HG03097 (cell line): ENCODE measurements around the gene SPINT1.
A peak's percentile ranks its signal among the peaks of the same experiment; 100 is the strongest.

Experiments
- ATAC-seq: cut with Tn5 transposase; IDR thresholded peaks from one replicate; pipeline ENCODE4 v1.9.1; 2021; ENCODE audit not compliant: unreplicated experiment, low FRiP score

The SPINT1 gene

DNA sequence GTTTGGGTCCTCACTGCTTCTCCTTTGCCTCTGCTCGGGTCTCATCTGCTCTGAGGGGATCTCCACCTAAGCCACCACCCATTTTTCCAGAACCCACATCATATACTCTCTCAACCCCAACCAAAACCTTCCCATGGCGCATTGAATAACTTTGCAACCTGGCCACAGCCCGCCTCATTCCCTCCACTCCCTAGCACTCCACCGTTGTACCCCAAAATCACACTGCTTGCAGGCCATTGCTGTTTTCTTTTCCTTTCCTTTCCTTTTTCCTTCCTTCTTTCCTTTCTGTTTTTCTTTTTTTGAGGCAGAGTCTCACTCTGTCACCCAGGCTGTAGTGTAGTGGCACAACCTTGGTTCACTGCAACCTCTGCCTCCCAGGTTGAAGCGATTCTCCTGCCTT, 47.3 kb downstream of the SPINT1 start:
- no peak for ATAC-seq

DNA sequence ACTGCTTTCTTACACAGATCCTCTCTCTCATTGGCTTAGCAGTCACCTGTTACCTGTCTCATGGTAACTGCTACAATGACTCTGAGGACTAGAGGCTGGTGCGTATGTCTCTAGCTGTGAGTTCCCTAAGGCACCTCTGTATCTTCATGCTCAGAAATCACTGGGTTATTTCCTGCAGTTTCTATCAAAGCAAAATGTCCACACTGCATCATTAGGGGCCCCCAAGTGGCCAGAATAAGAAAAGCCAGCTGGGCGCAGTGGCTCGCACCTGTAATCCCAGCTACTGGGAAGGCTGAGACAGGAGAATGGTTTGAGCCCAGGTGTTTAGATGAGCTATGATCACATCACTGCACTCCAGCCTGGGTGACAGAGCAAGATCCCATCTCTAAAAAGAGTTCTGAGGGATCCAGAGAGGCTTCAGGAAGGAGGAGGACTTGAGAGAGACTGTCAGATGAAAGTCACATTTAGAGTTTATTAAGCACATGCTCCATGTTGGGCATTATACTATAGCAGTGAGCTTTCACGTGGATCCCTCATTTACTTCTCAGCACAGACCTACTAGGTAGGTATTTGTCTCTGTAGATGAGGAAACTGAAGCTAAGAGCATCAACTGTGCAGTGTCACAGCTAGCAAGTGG, 48.1 kb downstream of the SPINT1 start:
- no peak for ATAC-seq

DNA sequence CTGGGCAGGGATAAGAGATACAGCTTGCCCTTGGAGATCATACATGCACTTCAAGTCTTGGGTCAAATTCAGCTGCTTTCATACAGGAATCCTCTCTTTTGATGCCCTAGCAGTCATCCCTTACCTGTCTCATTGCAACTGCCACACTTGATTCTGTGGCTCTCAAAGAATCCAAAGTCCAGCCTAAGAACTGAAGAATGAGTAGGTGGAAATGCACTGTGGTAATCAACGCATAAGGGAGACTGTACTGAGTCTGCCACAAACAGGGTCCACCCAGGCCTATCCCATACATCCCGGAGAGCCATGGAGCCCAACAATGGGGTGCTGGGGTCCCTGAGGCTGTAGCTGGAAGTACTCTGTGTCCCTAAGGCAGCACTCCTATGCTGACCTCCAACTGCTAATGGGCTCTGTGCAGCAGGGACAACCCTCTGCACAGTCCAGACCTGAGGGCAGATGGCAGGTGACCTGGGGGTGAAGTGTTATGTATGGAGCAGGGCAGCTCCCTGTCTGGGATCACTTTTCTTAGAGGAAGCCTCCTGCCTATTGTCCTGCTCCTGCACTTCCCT, 48.7 kb downstream of the SPINT1 start:
- no peak for ATAC-seq

DNA sequence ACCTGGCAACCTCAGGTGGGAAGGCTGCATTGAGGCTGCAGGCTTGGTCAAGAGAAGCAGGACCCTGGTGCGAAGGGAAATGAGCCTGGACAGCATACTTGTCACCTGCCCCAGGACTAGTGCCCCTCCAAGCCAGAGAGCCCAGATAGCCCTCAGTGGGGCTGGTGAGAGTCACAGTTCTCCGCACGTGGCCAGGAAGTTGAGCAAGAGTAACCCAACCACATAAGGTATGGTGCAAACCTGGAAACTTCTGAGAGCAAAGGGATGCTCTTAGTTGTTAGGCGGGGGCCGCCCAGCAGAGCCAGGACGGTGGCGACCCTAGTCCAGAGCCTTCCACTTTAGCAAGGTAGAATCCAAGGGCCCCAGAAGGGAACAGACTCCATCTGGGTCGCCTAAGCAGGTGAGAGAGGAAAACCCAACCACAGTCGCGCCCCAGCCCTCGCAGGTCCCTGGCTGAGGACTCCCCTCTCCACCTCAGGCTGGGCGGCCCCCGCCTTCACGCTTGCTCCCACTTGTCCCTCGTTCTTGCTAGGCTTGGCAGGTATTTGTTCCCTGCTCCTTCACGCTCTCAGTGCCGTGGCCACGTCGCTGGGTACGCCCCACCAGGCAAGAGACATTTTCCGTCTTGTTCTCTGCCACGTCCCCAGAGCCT, 49.3 kb downstream of the SPINT1 start:
- ATAC-seq: no peak

DNA sequence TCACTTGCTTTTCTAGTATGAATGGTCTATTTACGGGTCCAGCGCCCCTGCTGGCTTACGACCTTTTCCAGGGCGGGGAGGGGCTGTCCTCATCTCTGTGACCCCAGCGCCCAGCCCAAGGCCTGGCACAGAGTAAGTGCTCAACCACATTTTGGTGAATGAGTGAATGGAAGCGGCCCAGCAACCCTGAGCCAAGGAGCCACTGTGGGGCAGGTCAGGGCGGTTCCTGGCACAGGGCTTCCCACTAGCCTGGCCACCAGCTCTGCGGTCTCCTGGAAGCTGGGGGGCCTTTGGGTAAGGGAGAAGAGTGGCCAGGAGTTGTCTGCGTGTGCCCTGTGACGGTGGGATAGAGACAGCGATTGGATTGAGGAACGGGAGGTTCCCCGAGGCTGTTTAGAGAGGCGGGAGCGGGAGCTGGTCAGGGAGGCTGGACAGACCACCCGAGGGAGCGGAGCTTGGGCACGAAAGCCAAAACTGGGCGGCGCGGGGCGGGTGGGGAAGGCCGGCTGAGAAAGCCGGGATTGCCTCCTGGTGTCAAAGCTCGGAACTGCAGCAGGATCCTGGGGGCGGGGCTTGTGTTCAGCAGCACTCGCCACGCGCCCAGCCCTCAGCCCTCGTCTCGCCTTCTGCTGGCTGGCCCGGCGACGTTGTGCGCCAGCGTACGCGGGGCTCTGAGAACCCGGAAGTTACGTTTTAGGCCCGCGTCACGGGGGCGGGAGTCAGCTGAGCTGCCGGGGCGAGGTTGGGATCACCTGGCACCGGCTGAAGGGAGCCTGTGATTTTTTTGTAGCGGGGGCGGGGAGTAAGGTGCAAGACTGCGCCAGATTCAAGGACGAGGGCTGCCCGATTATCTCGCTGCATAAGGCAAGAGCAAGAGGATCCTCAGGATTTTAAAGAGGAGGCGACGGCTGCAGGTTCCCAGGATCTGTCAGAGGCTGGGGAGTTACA, 50.2 kb downstream of the SPINT1 start, which contains the start of gene VPS18:
TSS of gene VPS18 (plus strand) at position 718 of the 948 bp plus-strand sequence. CDS start 319 bp downstream, outside the sequence.
- ATAC-seq: peak; percentile 88

DNA sequence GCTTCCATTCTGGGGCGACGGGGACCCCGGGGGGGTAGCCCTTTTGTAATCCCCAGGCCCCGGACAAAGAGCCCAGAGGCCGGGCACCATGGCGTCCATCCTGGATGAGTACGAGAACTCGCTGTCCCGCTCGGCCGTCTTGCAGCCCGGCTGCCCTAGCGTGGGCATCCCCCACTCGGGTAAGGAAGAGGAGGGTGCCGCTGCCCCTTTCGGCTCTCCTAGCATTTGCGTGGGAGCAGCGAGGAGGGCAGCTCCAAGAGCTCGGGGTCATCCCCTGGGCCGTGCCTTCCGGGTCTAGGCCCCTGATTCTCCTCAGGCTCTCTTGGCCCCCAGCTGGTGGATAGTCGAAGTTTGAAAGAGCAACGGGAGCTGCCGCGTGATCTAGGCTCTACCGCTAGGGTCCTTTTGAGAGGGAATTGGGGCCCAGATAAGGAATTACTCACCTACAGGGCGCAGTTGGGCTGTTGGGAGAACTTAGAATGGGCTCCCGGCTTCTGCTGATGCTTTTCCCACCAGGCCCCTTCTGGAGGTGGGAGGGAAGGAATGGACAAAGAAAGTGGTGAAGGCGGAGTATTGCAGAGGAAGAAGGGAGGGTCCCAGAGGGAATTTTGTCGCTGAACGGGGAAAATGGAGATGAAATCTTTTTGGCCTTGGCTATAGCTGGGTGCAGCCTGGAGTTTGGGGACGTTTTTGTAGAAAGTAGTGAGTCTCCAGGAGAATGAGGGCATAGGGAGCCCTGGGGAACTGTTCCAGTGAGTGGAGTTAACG, 51.0 kb downstream of the SPINT1 start:
- peak; percentile 20 for ATAC-seq

DNA sequence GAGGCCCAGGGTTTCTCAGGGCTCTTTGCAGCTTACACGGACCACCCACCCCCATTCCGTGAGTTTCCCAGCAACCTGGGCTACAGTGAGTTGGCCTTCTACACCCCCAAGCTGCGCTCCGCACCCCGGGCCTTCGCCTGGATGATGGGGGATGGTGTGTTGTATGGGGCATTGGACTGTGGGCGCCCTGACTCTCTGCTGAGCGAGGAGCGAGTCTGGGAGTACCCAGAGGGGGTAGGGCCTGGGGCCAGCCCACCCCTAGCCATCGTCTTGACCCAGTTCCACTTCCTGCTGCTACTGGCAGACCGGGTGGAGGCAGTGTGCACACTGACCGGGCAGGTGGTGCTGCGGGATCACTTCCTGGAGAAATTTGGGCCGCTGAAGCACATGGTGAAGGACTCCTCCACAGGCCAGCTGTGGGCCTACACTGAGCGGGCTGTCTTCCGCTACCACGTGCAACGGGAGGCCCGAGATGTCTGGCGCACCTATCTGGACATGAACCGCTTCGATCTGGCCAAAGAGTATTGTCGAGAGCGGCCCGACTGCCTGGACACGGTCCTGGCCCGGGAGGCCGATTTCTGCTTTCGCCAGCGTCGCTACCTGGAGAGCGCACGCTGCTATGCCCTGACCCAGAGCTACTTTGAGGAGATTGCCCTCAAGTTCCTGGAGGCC, 55.8 kb downstream of the SPINT1 start:
- ATAC-seq: no peak

DNA sequence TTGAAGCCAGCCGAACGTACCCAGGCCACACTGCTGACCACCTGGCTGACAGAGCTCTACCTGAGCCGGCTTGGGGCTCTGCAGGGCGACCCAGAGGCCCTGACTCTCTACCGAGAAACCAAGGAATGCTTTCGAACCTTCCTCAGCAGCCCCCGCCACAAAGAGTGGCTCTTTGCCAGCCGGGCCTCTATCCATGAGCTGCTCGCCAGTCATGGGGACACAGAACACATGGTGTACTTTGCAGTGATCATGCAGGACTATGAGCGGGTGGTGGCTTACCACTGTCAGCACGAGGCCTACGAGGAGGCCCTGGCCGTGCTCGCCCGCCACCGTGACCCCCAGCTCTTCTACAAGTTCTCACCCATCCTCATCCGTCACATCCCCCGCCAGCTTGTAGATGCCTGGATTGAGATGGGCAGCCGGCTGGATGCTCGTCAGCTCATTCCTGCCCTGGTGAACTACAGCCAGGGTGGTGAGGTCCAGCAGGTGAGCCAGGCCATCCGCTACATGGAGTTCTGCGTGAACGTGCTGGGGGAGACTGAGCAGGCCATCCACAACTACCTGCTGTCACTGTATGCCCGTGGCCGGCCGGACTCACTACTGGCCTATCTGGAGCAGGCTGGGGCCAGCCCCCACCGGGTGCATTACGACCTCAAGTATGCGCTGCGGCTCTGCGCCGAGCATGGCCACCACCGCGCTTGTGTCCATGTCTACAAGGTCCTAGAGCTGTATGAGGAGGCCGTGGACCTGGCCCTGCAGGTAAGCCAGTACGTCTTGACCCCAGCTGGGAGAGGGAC, 56.6 kb downstream of the SPINT1 start:
- ATAC-seq: no peak

DNA sequence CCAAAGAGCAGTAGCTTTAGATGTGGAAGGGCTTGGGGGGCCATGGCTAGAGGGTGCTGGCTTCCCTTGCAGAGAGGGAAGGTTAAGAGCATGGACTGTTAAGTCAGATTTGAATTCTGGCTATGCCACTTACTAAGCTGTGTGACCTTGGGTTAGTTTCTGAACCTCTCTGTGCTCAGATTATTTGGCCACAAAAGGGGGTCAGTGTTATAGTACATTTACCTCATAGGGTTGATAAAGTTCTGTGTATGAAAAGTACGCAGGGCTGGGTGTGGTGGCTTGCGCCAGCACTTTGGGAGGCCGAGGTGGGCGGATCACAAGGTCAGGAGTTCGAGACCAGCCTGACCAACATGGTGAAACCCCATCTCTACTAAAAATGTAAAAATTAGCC, 57.2 kb downstream of the SPINT1 start:
- no peak for ATAC-seq

DNA sequence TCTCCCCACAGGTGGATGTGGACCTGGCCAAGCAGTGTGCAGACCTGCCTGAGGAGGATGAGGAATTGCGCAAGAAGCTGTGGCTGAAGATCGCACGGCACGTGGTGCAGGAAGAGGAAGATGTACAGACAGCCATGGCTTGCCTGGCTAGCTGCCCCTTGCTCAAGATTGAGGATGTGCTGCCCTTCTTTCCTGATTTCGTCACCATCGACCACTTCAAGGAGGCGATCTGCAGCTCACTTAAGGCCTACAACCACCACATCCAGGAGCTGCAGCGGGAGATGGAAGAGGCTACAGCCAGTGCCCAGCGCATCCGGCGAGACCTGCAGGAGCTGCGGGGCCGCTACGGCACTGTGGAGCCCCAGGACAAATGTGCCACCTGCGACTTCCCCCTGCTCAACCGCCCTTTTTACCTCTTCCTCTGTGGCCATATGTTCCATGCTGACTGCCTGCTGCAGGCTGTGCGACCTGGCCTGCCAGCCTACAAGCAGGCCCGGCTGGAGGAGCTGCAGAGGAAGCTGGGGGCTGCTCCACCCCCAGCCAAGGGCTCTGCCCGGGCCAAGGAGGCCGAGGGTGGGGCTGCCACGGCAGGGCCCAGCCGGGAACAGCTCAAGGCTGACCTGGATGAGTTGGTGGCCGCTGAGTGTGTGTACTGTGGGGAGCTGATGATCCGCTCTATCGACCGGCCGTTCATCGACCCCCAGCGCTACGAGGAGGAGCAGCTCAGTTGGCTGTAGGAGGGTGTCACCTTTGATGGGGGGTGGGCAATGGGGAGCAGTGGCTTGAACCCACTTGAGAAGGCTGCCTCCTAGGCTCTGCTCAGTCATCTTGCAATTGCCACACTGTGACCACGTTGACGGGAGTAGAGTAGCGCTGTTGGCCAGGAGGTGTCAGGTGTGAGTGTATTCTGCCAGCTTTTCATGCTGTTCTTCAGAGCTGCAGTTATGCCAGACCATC, 59.0 kb downstream of the SPINT1 start:
- no peak for ATAC-seq

DNA sequence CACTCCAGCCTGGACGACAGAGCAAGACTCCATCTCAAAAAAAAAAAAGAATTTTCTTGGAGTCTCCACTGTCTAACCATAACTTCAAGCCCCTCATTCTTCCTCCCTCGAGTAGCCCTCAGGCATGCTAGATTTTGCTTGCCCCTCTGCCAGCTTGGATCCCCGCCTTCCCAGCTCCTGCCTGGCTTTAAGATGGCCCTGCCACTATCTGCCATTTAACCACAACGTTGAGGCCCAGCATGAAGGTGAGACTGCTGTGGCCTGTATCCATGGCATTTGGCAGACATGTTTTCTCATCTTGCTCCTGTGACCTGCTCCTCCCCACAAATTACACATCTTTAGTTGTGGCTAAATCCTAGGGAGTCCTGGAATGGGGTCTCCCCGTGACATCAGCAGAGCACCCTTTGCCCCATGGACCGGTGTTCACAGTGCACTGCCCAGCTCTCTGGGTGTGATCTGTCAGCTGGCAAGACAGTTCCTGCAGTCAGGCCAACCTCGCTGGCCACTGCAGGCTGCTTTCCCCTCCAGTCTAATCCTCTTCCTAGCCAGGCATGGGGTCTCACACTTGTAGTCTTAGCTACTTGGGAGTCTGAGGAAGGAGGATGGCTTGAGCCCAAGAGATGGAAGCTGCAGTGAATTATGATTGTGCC, 60.8 kb downstream of the SPINT1 start:
- no peak for ATAC-seq

DNA sequence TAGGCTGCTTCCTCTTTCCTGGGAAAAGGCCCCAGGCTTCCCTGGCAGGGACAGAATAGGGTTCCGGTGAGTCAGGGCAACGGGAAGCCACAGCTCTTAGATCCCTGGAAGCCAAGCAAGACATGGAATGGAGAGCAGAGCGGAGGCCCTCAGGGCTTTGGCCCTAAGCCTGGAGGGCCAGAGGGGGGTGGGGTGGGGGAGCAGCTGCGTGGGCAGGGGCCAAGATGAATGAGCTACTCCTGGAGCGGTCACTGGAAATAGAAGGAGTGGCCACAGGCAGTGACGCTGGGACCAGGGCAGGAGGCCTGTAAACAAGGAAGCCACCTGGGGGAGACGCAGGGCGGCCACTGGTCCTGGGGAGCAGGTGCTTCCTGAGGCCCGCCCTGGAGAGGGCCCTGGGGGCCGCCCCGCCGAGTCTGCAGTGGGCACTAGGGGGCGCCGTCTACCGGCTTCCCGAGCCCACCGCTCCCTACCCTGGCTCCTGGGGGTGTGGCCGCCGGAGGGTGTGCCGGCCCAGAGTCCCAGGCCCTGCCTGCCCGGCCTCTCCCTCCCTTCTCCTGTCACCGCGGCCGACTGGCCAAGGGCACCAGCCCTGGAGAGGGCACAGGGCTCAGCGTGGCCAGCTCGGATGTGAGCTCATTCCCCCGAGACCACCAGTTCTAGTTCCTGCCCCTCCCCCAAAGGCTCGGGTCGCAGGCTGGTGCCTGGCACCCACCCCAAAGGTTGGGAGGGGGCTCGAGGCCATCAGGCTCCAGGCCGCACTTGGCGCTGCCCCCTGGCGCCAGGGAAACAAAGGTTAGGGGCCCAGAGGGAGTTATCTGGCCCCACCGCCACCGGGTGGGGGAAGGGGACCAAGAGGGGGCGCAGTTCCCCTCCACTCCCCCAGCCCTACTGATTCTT, 62.5 kb downstream of the SPINT1 start:
- peak; percentile 61 for ATAC-seq

DNA sequence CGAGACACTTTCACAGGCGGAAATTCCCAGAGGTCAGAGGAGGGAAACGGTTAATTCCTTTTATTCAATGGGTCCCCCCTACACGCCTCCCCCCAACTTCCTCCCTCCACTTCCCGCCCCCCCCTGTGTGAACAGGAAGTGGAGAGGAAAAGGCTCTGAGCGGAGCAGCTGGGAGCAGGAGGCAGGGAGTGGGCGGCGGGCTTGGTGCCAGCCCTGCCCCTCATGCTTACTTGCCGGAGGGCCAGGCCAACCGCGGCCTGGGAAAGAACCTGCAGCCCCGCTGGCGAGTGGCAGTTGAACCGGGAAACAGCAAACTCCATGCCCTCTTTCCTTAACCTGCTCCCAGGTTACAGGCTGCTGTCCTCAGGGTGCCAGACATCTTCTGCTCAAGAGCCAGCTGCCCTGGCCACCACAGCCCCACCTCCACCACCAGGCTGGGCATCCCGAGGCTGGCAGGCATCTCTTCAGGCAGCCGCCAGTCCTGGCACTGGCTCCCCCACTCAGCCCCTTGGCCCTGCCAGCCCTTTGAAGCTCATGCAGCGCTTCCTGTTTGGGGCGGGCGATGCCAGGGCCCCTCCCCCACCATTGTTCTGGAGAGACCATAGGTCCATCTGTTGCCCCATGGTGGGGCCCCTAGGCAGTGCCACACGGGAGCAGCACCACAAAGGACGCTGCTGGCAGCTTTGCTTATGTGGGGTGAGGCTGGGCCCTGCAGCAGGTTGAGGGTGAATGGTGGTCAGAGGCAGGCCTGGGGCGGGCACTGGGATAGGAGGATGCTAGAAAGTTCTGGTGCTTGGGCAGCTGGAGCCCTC, 63.3 kb downstream of the SPINT1 start:
- no peak for ATAC-seq
